GM20000 (cell line): ENCODE measurements around the gene CDH13.

ENCODE experiments used
- DNase-seq: peaks from one replicate; pipeline ENCODE4 v3.0.0; 2012; ENCODE audit warnings: low spot score
- CTCF ChIP-seq: IDR thresholded peaks from 2 replicates; pipeline ENCODE4 v1.5.1; 2012; ENCODE audit warnings: mild to moderate bottlenecking, control low read depth; ENCODE audit errors: extremely low read depth, missing control alignments

Gene CDH13

GRCh38 chr16:83669456-83669855 lies 1042.7 kb downstream of the CDH13 start:
- TF ChIP-seq CTCF, result no peak

GRCh38 chr16:83674931-83675535 lies 1048.3 kb downstream of the CDH13 start:
- DNase-seq, result no peak

More at GRCh38 chr16:83669456-83669855, 1042.7 kb downstream of the CDH13 start:
- no peak for DNase-seq

GRCh38 chr16:83676086-83676485 lies 1049.3 kb downstream of the CDH13 start:
- TF ChIP-seq CTCF, result no peak
- DNase-seq, result no peak

More at GRCh38 chr16:83674931-83675535, 1048.3 kb downstream of the CDH13 start:
- no peak for TF ChIP-seq CTCF

GRCh38 chr16:83680980-83681379 lies 1054.2 kb downstream of the CDH13 start:
- no peak for TF ChIP-seq CTCF
- DNase-seq, result no peak

- DNase-seq, result no peak
- no peak for TF ChIP-seq CTCF
These were observed 1054.7 kb downstream of the CDH13 start for GRCh38 chr16:83681381-83681956.

- DNase-seq, result no peak
- TF ChIP-seq CTCF, result no peak
These were observed 1055.5 kb downstream of the CDH13 start for GRCh38 chr16:83682116-83682867.

- TF ChIP-seq CTCF, result no peak
These were observed 1056.1 kb downstream of the CDH13 start for GRCh38 chr16:83682868-83683235.

More at GRCh38 chr16:83682868-83683235, 1056.1 kb downstream of the CDH13 start:
- DNase-seq, result no peak
